Left ventricle myocardium inferior (tissue), 1 donor: ENCODE results near the gene LCE3C. TPM values are rescaled to one million over a fixed set of nuclear protein-coding genes. Genes with fewer than 3 reads are reported as not detected.

Source experiments
- DNase-seq: peaks from one replicate; pipeline ENCODE4 v3.0.0-alpha.2; 2020
- H3K27ac ChIP-seq: fragments of 200-600 bp; replicated peaks from 2 replicates; pipeline ENCODE4 v1.8.0; 2021
- H3K27me3 ChIP-seq: fragments of 200-600 bp; 2 replicates; pipeline ENCODE4 v1.8.0; 2021; ENCODE audit warnings: low read depth
- H3K36me3 ChIP-seq: fragments of 200-600 bp; 2 replicates; pipeline ENCODE4 v1.8.0; 2021
- H3K4me1 ChIP-seq: fragments of 200-600 bp; 2 replicates; pipeline ENCODE4 v1.8.0; 2021
- H3K4me3 ChIP-seq: fragments of 200-600 bp; 2 replicates; pipeline ENCODE4 v1.8.0; 2021; ENCODE audit warnings: mild to moderate bottlenecking, moderate library complexity
- H3K9me3 ChIP-seq: fragments of 200-600 bp; replicated peaks from 2 replicates; pipeline ENCODE4 v1.8.0; 2021
- CTCF ChIP-seq: fragments of 200-600 bp; IDR thresholded peaks from 2 replicates; pipeline ENCODE4 v1.8.0; 2021; ENCODE audit warnings: antibody characterized with exemption, mild to moderate bottlenecking, borderline replicate concordance
- intact Hi-C: fragments of 100-400 bp; cut with micrococcal nuclease; formaldehyde crosslinking; loops from one replicate; pipeline ENCODE4 v1.11.0; 2022
- total RNA-seq: library from RNA; stranded (reverse); fragmentation: NEBNext Ultra II Directional; extraction: Animal tissue kit (Norgen Biotek cat#: 25700); gene quantifications from one replicate; pipeline ENCODE4 v1.2.1, GENCODE V29; 2021
- donor health status: DM: no; HTN: yes; CAD: no; lungs with severe emphysema.

Gene LCE3C
- total RNA-seq, 1 donor from 2014 or later = not detected

GRCh38 chr1:152580433-152580832 is 19.6 kb upstream of the LCE3C start, which contains the start of gene LCE3D:
Gene LCE3D (minus strand): TSS chr1:152580516. CDS start chr1:152579936, 580 bp downstream.
- no peak for DNase-seq
- H3K4me3 ChIP-seq = no peak within 1 kb of the TSS
- H3K27me3 ChIP-seq = peaks cover 5% of the 10 kb centered on the region
- intact Hi-C loops = no loop called here
- peaks cover under 1% of the 10 kb centered on the region for H3K9me3 ChIP-seq
- no peak within 1 kb of the TSS for H3K27ac ChIP-seq
- no peaks in the 10 kb centered on the region for H3K36me3 ChIP-seq
- no peak for TF ChIP-seq CTCF
- H3K4me1 ChIP-seq = no peaks in the 10 kb centered on the region

DNA sequence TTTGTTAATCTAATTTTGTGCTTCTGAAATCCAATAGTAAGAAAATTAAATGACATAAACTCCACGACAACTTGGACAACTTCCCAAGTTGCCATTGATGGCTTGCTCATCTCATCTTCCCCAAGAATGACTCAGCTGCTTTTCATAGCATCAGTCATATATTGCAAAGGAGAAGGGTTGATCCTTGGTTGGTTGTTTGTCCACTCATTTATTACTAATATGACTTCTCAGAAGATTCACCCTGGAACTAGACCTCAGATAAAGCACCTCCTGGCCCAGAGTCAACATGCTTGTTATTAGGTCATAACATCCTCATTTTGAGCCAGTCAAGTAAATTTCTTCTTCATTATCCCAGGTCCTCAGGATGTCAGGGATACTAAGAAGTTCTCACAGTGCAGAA is 17.4 kb upstream of the LCE3C start:
- TF ChIP-seq CTCF = no peak
- DNase-seq = no peak
- peaks cover 5% of the 10 kb centered on the region for H3K27me3 ChIP-seq
- no peak overlapping the region for H3K27ac ChIP-seq
- H3K4me1 ChIP-seq = no peaks in the 10 kb centered on the region
- no peak overlapping the region for H3K4me3 ChIP-seq
- intact Hi-C loops = no loop called here
- H3K36me3 ChIP-seq = no peaks in the 10 kb centered on the region
- peaks cover 14% of the 10 kb centered on the region for H3K9me3 ChIP-seq

GRCh38 chr1:152585586-152585985 is 14.4 kb upstream of the LCE3C start:
- no peak for TF ChIP-seq CTCF
- intact Hi-C loops = no loop called here

GRCh38 chr1:152596986-152597385 is 3.0 kb upstream of the LCE3C start:
- H3K36me3 ChIP-seq = no peaks in the 10 kb centered on the region
- no peak overlapping the region for H3K4me3 ChIP-seq
- peaks cover 11% of the 10 kb centered on the region for H3K27me3 ChIP-seq
- peaks cover 52% of the 10 kb centered on the region for H3K9me3 ChIP-seq
- no peak for TF ChIP-seq CTCF
- no peak overlapping the region for H3K27ac ChIP-seq
- intact Hi-C loops = no loop called here
- H3K4me1 ChIP-seq = no peaks in the 10 kb centered on the region
- DNase-seq = no peak

More at GRCh38 chr1:152585586-152585985, 14.4 kb upstream of the LCE3C start:
- Histone ChIP-seq H3K27ac (no peak overlapping the region), H3K4me3 (no peak overlapping the region), H3K4me1 (no peaks in the 10 kb centered on the region), H3K27me3 (no peaks in the 10 kb centered on the region), H3K9me3 (peaks cover 26% of the 10 kb centered on the region), H3K36me3 (no peaks in the 10 kb centered on the region)
- no peak for DNase-seq

DNA sequence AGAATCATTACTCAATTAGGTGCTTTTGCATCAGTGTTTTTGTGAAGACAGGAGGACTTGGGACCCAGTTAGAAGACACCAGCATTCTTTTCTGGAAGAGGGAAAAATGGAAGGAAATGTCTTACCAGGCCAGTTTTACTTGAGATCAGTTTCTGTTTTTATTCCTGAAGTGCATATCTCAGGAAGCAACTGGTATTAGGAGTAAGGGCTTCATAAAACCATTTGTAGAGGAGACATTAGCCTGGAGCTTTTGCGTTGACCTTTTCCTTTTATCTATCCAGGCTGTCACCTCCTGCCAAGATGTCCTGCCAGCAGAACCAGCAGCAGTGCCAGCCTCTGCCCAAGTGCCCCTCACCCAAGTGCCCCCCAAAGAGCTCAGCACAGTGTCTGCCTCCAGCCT is 13.5 kb downstream of the LCE3C start, which contains the start of gene LCE3B:
LCE3B (plus strand) TSS at position 301 of the 400 bp plus-strand sequence; CDS start at position 301, 0 bp downstream.
- TF ChIP-seq CTCF = no peak
- Histone ChIP-seq H3K4me1 (no peaks in the 10 kb centered on the region), H3K27me3 (peaks cover 17% of the 10 kb centered on the region), H3K36me3 (no peaks in the 10 kb centered on the region), H3K27ac (no peak within 1 kb of the TSS), H3K9me3 (peaks cover 20% of the 10 kb centered on the region), H3K4me3 (no peak within 1 kb of the TSS)
- no peak for DNase-seq
- intact Hi-C loops = no loop called here
